Endothelial cell of umbilical vein (primary cell): ENCODE results near the gene GET4. TPM values are rescaled to one million over a fixed set of nuclear protein-coding genes. Genes with fewer than 3 reads are reported as not detected.

ENCODE experiments used
- BruUV-seq: library from RNA; stranded (reverse); fragments of 400-500 nt; replicated peaks from 2 replicates; lab custom pipeline; 2021; lab: Mats Ljungman, UMichigan
- CTCF ChIA-PET: fragments of 300-600, 350-600 bp; sonication (Branson Sonifier 250); formaldehyde crosslinking; loops from one replicate; lab custom pipeline; 2021; ENCODE audit warnings: antibody characterized with exemption, inconsistent platforms; lab: Charles Lee
- POLR2A ChIA-PET: fragments of 300-600, 350-600 bp; sonication (Branson Sonifier 250); formaldehyde crosslinking; loops from one replicate; lab custom pipeline; 2021; ENCODE audit warnings: antibody characterized with exemption, inconsistent platforms; lab: Charles Lee
- DNase-seq: peaks from one replicate; pipeline ENCODE4 v3.0.0-alpha.2; 2011; ENCODE audit warnings: low read depth, low spot score
- FAIRE-seq: peaks from 2 replicates; lab custom pipeline; 2011; peaks lifted over from hg19 to GRCh38; lab: Jason Lieb, UNC
- H2AFZ ChIP-seq: 2 replicates; pipeline ENCODE4 v1.6.0; 2012; ENCODE audit warnings: low read depth, low read length, control low read depth, inconsistent platforms
- H3K27ac ChIP-seq: 2 replicates; pipeline ENCODE4 v1.5.1; 2011; ENCODE audit warnings: low read depth, mild to moderate bottlenecking, control low read depth, low read length, moderate library complexity; ENCODE audit not compliant: insufficient read depth
- H3K27me3 ChIP-seq, 2 experiments: 2 replicates each; pipeline versions ENCODE4 v1.6.0 to v1.6.1; 2011; ENCODE audit warnings: low read length in 2 of 2, mixed read lengths in 1 of 2; ENCODE audit not compliant: control insufficient read depth in 2 of 2, insufficient read depth in 2 of 2
- H3K36me3 ChIP-seq, 2 experiments: 2 replicates in 1 of 2; 3 replicates in 1 of 2; pipeline ENCODE4 v1.5.1; 2011; ENCODE audit warnings: low read length in 2 of 2, mild to moderate bottlenecking in 1 of 2, moderate library complexity in 1 of 2; ENCODE audit not compliant: control insufficient read depth in 2 of 2, insufficient read depth in 2 of 2; ENCODE audit errors: extremely low read depth in 1 of 2
- H3K4me1 ChIP-seq: 3 replicates; pipeline ENCODE4 v1.5.1; 2011; ENCODE audit warnings: mild to moderate bottlenecking, low read length; ENCODE audit not compliant: control insufficient read depth, insufficient read depth; ENCODE audit errors: extremely low read depth
- H3K4me2 ChIP-seq: 2 replicates; pipeline ENCODE4 v1.6.1; 2011; ENCODE audit warnings: low read length, control low read depth, mixed read lengths; ENCODE audit not compliant: insufficient read depth
- H3K4me3 ChIP-seq, 3 experiments: fragments of 200-600 bp in 1 of 3; sonication (generic), shearing (Covaris generic) in 1 of 3; replicated peaks in 1 of 3; 2 replicates each; pipeline ENCODE4 v1.5.1; 2011 to 2016; ENCODE audit warnings: control low read depth in 3 of 3, low read length in 3 of 3, mild to moderate bottlenecking in 2 of 3, inconsistent platforms in 1 of 3, low read depth in 1 of 3, moderate library complexity in 1 of 3; ENCODE audit not compliant: insufficient read depth in 1 of 3
- H3K79me2 ChIP-seq: 2 replicates; pipeline ENCODE4 v1.6.0; 2012; ENCODE audit warnings: low read length, inconsistent platforms; ENCODE audit not compliant: control insufficient read depth, insufficient read depth
- H3K9ac ChIP-seq: replicated peaks from 2 replicates; pipeline ENCODE3; 2011; ENCODE audit warnings: low read length, control low read depth; ENCODE audit not compliant: insufficient read depth; ENCODE audit errors: extremely low read depth
- H3K9me1 ChIP-seq: replicated peaks from 3 replicates; pipeline ENCODE4 v1.6.0; 2011; ENCODE audit warnings: mild to moderate bottlenecking, low read length; ENCODE audit not compliant: control insufficient read depth, insufficient read depth; ENCODE audit errors: extremely low read depth
- H3K9me3 ChIP-seq: replicated peaks from 2 replicates; pipeline ENCODE4 v1.5.1; 2012; ENCODE audit warnings: low read length, inconsistent platforms; ENCODE audit not compliant: control insufficient read depth, insufficient read depth
- H4K20me1 ChIP-seq: replicated peaks from 2 replicates; pipeline ENCODE3; 2011; ENCODE audit warnings: mild to moderate bottlenecking, low read length; ENCODE audit not compliant: control insufficient read depth, insufficient read depth; ENCODE audit errors: extremely low read depth
- CTCF ChIP-seq, 2 donors: IDR thresholded peaks; 1 replicate in 1 of 2; 2 replicates in 1 of 2; pipeline ENCODE4 v1.5.1; 2011; ENCODE audit warnings: low read length in 2 of 2, mild to moderate bottlenecking in 2 of 2, moderate library complexity in 2 of 2, control low read depth in 1 of 2, inconsistent platforms in 1 of 2, low read depth in 1 of 2; ENCODE audit not compliant: insufficient read depth in 1 of 2; ENCODE audit errors: extremely low read depth in 1 of 2
- GATA2 ChIP-seq: IDR thresholded peaks from 2 replicates; pipeline ENCODE4 v1.7.0; 2011; ENCODE audit warnings: low read depth, mild to moderate bottlenecking, moderate library complexity, mixed read lengths, low read length; ENCODE audit not compliant: insufficient read length, insufficient read depth
- JUN ChIP-seq: IDR thresholded peaks from 2 replicates; pipeline ENCODE4 v1.6.1; 2011; ENCODE audit warnings: borderline replicate concordance, low read depth; ENCODE audit not compliant: insufficient read length, insufficient read depth
- POLR2A ChIP-seq: IDR thresholded peaks from 2 replicates; pipeline ENCODE4 v1.6.1; 2012; ENCODE audit warnings: low read depth, mild to moderate bottlenecking, control low read depth, low read length
- POLR2AphosphoS5 ChIP-seq: IDR thresholded peaks from 2 replicates; pipeline ENCODE4 v1.6.1; 2012; ENCODE audit warnings: low read depth, mild to moderate bottlenecking, control low read depth, low read length, moderate library complexity; ENCODE audit not compliant: insufficient read depth
- dilution Hi-C: fragments of 300-500 bp; cut with MboI; formaldehyde crosslinking; loops from one replicate; pipeline ENCODE4 v1.15.0; 2019; ENCODE audit warnings: low sequenced_read_pairs; ENCODE audit not compliant: extremely low pct_ligation_motif_present
- intact Hi-C: fragments of 100-400 bp; cut with micrococcal nuclease; formaldehyde crosslinking; loops from one replicate; pipeline ENCODE4 v1.10.0; 2022
- polyA plus RNA-seq, 4 experiments: library from polyadenylated mRNA; depleted of rRNA in 3 of 4; stranded (reverse) in 3 of 4; unstranded in 1 of 4; fragments of >200 nt; gene quantifications; 2 replicates each; pipeline versions ENCODE4 v1.2.1 to v1.2.3, GENCODE V29; 2011 to 2012; ENCODE audit warnings: missing spikeins in 1 of 4
- total RNA-seq: library from RNA; stranded (reverse); gene quantifications from 2 replicates; pipeline ENCODE4 v1.2.3, GENCODE V29; 2021

GET4 gene
- total and polyA plus RNA-seq, 2 donors (not counting 3 experiments of a cell fraction or from before 2014, with no cell fraction given): 48.4 to 58.1 TPM

- no peaks in the 10 kb centered on the region for H4K20me1 ChIP-seq
- ChIA-PET POLR2A (no interaction called here), CTCF (interaction anchor here (0.6 to 3.3 kb wide), 24 partner anchors 9 to 528 kb away, joined by 3 to 37 read pairs (median 4); no protein-coding TSS in a partner anchor)
- intact Hi-C loops: loop anchor here (1.0 kb wide), 1 partner anchor 37 kb away; no protein-coding TSS in a partner anchor
- no peak overlapping the region for H2AFZ ChIP-seq
- H3K27ac ChIP-seq: no peak overlapping the region
- peak; percentile 67 to 77 for TF ChIP-seq CTCF (IDR thresholded peaks at IDR 0.05; ENCODE audit: extremely low read depth in 1 of 2, insufficient read depth in 1 of 2, low read depth in 1 of 2, low read length in 2 of 2)
- no peak for TF ChIP-seq POLR2AphosphoS5
- no peaks in the 10 kb centered on the region for H3K27me3 ChIP-seq
- peaks cover 30% of the 10 kb centered on the region for H3K79me2 ChIP-seq
- no peaks in the 10 kb centered on the region for H3K9me1 ChIP-seq
- no peaks in the 10 kb centered on the region for H3K9me3 ChIP-seq
- H3K9ac ChIP-seq: no peak overlapping the region
- no peak overlapping the region for H3K4me3 ChIP-seq
- peak; percentile 60 for DNase-seq
- H3K4me2 ChIP-seq: no peak overlapping the region
- H3K36me3 ChIP-seq: peaks cover 3 to 8% of the 10 kb centered on the region in 2 experiments
- no TSS peak for BruUV-seq
- dilution Hi-C loops: no loop called here
- peaks cover 16% of the 10 kb centered on the region for H3K4me1 ChIP-seq
- peak; percentile 90 for FAIRE-seq
These were observed 39.9 kb upstream of the GET4 start for GRCh38 chr7:836429-836828.

GRCh38 chr7:837001-837400 lies 39.4 kb upstream of the GET4 start:
- BruUV-seq: no TSS peak
- no peaks in the 10 kb centered on the region for H3K9me1 ChIP-seq
- intact Hi-C loops: no loop called here

More at GRCh38 chr7:837001-837400, 39.4 kb upstream of the GET4 start:
- ChIA-PET CTCF (interaction anchor here (0.8 to 3.3 kb wide), 20 partner anchors 9 to 529 kb away, joined by 3 to 37 read pairs (median 5); no protein-coding TSS in a partner anchor), POLR2A (no interaction called here)
- Histone ChIP-seq H3K36me3 (peaks cover 3 to 11% of the 10 kb centered on the region in 2 experiments), H2AFZ (no peak overlapping the region), H3K27ac (no peak overlapping the region), H3K9me3 (no peaks in the 10 kb centered on the region), H3K9ac (no peak overlapping the region), H3K4me1 (peaks cover 11% of the 10 kb centered on the region), H3K4me2 (no peak overlapping the region), H3K4me3 (no peak overlapping the region), H3K27me3 (no peaks in the 10 kb centered on the region), H4K20me1 (no peaks in the 10 kb centered on the region), H3K79me2 (peaks cover 30% of the 10 kb centered on the region)
- FAIRE-seq (no peak), DNase-seq (no peak)
- no peak for TF ChIP-seq POLR2AphosphoS5
- no peak for TF ChIP-seq JUN
- no peak for TF ChIP-seq GATA2
- TF ChIP-seq CTCF (IDR thresholded peaks at IDR 0.05; ENCODE audit: extremely low read depth in 1 of 2, insufficient read depth in 1 of 2, low read depth in 1 of 2, low read length in 2 of 2): no peak
- no peak for TF ChIP-seq POLR2A
- dilution Hi-C loops: no loop called here
